Stimulated activated effector memory CD8-positive, alpha-beta T cell treated with anti-CD3 and anti-CD28 coated beads, Interleukin-12 subunit alpha, Interleukin-12 subunit beta, amount 100 ng/mL, for 72 hours (primary cell): ENCODE measurements around the gene WDR7.
A peak's percentile ranks its signal among the peaks of the same experiment; 100 is the strongest.

Source experiments
- ATAC-seq: fragments of 150-1000 bp; cut with Tn5 transposase; 2 replicates; pipeline ENCODE4 v1.10.0; 2021
- DNase-seq, 2 donors: peaks; one replicate each; pipeline ENCODE4 v3.0.0; 2021 to 2022; ENCODE audit warnings: low spot score in 2 of 2
- H3K27ac Mint-ChIP-seq: one replicate; pipeline ENCODE4 v1.8.0; 2022; ENCODE audit warnings: mild to moderate bottlenecking, mixed read lengths
- H3K36me3 Mint-ChIP-seq: one replicate; pipeline ENCODE4 v1.8.0; 2022; ENCODE audit warnings: mild to moderate bottlenecking, mixed read lengths
- H3K4me1 Mint-ChIP-seq: one replicate; pipeline ENCODE4 v1.8.0; 2022; ENCODE audit warnings: mixed read lengths
- H3K4me3 Mint-ChIP-seq: one replicate; pipeline ENCODE4 v1.8.0; 2022; ENCODE audit warnings: mild to moderate bottlenecking, mixed read lengths
- H3K9me3 Mint-ChIP-seq: one replicate; pipeline ENCODE4 v1.8.0; 2022; ENCODE audit warnings: mixed read lengths

WDR7 gene

DNA sequence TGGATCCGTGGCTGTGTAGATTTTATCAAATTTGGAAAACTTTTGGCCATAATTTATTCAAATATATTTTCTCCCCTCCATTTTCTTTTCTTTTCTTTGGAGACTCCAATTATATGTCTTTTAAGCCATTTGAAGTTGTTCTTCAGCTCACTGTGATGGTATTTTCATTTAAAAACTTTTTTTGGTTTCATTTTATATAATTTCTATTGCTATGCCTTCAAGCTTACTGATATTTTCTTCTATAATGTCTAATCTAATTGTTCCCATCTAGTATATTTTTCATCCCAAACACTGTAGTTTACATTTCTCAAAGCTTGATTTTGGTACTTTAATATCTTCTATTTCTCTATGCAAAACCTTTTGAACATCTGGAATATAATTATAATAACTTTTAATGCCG is 72.5 kb downstream of the WDR7 start:
- Mint-ChIP-seq H3K36me3 (peaks cover 9% of the 10 kb centered on the region), H3K4me3 (no peak overlapping the region), H3K9me3 (no peaks in the 10 kb centered on the region), H3K4me1 (peaks cover 17% of the 10 kb centered on the region), H3K27ac (no peak overlapping the region)
- ATAC-seq, result no peak
- DNase-seq, result no peak

DNA sequence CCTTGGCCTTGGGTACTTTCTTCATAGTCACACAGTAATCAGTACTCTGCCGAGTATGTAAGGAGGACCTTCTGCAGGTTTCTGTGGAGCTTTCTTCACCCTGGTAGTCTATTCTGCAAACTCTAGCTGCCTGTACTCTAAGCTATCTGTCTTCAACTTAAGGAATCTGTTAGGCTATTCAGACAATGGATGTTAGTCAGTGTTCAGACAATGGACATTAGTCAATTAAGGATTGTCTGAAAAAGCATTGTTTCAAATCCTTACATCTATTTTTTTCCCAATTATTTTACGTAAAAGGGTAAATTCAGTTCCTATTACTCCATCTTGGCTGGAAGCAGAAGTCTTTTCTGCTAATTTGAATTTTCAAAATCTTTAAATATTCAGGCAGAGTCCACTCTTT is 75.7 kb downstream of the WDR7 start:
- no peak overlapping the region for H3K4me3 Mint-ChIP-seq
- H3K36me3 Mint-ChIP-seq, result peaks cover 22% of the 10 kb centered on the region
- H3K4me1 Mint-ChIP-seq, result peaks cover 19% of the 10 kb centered on the region
- ATAC-seq (no peak), DNase-seq (no peak)
- no peak overlapping the region for H3K27ac Mint-ChIP-seq
- H3K9me3 Mint-ChIP-seq, result no peaks in the 10 kb centered on the region

DNA sequence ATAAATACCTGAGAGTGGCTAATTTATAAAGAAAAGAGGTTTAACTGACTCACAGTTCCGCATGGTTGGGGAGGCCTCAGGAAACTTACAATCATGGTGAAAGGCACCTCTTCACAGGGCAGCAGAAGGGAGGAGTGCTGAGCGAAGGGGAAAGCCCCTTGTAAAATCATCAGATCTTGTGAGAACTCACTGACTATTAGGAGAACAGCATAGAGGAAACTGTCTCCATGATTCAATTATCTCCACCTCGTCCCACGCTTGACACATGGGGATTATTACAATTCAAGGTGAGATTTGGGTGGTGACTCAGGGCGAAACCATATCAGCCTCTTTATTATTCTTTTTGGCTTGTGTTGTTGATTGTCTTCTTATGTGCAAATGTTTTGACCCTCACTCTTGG is 76.2 kb downstream of the WDR7 start:
- Mint-ChIP-seq H3K4me3 (no peak overlapping the region), H3K36me3 (peaks cover 22% of the 10 kb centered on the region), H3K27ac (peak overlapping the region; percentile 36), H3K9me3 (no peaks in the 10 kb centered on the region), H3K4me1 (peaks cover 19% of the 10 kb centered on the region)
- ATAC-seq (peak; percentile 99), DNase-seq (no peak)

DNA sequence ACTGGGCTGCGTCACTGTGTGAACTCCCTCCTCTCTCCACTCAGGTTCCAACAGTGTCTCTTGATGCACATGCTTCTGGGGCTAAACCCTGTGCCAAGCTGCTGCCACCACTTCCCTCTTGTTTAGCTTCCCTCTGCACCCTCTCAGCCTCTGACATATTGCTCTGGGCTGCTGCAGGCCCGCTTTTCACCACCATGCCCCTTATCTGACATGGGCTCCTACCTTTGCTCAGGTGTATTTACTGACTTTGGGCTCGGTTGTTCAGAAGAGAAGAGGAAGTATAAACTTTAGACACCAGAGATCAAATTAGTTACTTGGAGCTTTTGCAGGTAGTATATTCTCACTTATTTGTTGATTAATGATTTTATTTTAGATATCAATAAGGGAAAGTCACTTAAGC is 77.6 kb downstream of the WDR7 start:
- ATAC-seq (no peak), DNase-seq (no peak)
- H3K4me3 Mint-ChIP-seq, result no peak overlapping the region
- no peaks in the 10 kb centered on the region for H3K9me3 Mint-ChIP-seq
- no peak overlapping the region for H3K27ac Mint-ChIP-seq
- H3K36me3 Mint-ChIP-seq, result peaks cover 22% of the 10 kb centered on the region
- peaks cover 19% of the 10 kb centered on the region for H3K4me1 Mint-ChIP-seq

DNA sequence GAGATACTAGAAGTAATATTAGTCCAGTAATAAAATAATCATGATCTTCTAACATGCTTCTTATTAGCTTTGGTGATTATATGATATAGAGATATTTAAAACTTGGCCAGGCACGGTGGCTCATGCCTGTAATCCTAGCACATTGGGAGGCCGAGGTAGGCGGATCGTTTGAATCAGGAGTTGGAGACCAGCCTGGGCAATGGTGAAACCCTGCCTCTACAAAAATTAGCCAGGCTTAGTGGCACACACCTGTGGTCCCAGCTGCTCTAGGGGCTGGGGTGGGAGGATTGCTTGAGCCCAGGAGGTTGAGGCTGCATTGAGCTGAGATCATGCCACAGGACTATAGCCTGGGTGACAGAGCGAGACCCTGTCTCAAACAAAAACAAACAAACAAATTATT is 87.0 kb downstream of the WDR7 start:
- no peak overlapping the region for H3K4me3 Mint-ChIP-seq
- peaks cover 7% of the 10 kb centered on the region for H3K4me1 Mint-ChIP-seq
- DNase-seq (no peak), ATAC-seq (no peak)
- no peaks in the 10 kb centered on the region for H3K9me3 Mint-ChIP-seq
- H3K27ac Mint-ChIP-seq, result no peak overlapping the region
- no peaks in the 10 kb centered on the region for H3K36me3 Mint-ChIP-seq

DNA sequence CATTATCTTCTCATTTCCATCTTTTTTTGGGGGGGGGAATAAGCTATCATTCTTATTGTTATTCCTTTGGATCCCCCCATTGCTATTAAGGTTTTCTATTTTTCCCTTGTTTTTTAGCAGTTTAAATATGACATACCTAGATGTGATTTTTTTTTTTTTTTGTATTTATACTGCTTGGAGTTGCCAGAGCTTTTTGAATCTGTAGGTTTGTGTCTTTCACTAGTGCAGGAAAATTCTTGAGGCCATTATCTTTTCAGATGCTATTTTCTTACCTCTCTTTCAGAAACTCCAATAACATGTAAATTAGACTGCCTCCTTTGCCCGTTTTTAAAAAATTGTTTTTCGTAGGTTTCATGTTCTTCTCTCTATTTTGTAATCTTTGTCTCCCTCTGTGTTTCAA is 88.6 kb downstream of the WDR7 start:
- no peak for DNase-seq
- Mint-ChIP-seq H3K27ac (no peak overlapping the region), H3K36me3 (no peaks in the 10 kb centered on the region), H3K4me3 (no peak overlapping the region), H3K9me3 (no peaks in the 10 kb centered on the region), H3K4me1 (peaks cover 7% of the 10 kb centered on the region)
- ATAC-seq, result no peak

DNA sequence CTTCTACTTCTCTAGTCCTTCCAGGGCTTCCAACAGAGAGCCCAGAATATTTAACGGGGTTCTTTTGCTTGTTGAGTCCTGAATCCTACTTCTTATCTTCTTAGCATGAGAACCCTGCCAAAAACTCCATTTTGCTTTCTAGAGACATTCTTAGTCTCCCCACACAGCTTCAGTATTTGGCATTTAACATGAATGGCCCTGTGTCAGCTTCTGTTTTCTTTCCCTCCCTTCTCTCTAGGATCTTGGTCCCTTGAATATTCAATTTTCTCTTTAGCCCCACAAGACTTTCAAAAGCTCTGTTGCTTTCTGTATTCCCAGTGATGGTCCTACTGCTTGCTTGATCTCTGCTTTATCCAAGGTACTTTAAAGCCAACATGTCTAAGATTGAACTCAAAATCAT is 89.5 kb downstream of the WDR7 start:
- ATAC-seq (no peak), DNase-seq (no peak)
- Mint-ChIP-seq H3K9me3 (no peaks in the 10 kb centered on the region), H3K4me1 (peaks cover 7% of the 10 kb centered on the region), H3K4me3 (no peak overlapping the region), H3K36me3 (no peaks in the 10 kb centered on the region), H3K27ac (no peak overlapping the region)

DNA sequence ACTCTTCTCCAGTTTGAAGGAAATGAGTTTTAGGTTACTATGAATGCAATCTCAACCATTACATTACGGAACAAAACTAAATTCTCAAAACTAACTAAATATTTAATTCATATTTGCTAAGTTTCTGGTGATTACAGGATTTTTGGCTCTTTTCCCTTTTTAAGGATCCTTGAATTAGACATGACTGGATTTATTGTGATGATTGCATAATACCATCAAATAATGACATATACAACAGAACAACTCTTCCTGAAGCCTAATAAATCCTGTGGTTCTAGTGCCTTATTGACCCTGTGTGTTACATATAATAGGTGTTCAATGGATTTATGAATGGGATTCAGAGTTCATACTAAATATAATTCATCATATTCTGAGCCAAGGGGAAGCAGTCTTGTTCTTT is 90.5 kb downstream of the WDR7 start:
- DNase-seq (no peak), ATAC-seq (no peak)
- H3K27ac Mint-ChIP-seq, result no peak overlapping the region
- no peaks in the 10 kb centered on the region for H3K36me3 Mint-ChIP-seq
- H3K9me3 Mint-ChIP-seq, result no peaks in the 10 kb centered on the region
- no peak overlapping the region for H3K4me3 Mint-ChIP-seq
- peaks cover 8% of the 10 kb centered on the region for H3K4me1 Mint-ChIP-seq

DNA sequence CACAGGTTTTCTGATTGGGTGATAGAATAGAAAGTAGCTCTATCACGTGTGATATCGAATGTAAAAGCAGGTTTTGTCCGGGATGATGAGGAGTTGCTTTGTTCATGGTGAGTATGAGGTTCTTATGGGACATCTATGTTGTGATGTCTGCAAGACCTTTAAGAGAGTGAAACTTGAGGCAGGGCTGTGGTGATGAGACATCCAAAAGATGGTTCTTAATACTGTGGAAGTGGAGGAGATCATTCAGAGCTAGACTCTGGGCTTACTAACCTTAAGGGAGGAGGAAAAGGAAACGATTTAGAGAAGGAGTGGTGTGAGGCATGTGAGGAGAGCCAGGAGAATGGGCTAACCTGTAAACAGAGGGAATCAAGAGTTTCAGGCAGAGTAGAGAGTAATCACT is 92.0 kb downstream of the WDR7 start:
- DNase-seq (no peak), ATAC-seq (peak; percentile 51)
- Mint-ChIP-seq H3K4me1 (peaks cover 18% of the 10 kb centered on the region), H3K36me3 (no peaks in the 10 kb centered on the region), H3K9me3 (no peaks in the 10 kb centered on the region), H3K27ac (no peak overlapping the region), H3K4me3 (no peak overlapping the region)

DNA sequence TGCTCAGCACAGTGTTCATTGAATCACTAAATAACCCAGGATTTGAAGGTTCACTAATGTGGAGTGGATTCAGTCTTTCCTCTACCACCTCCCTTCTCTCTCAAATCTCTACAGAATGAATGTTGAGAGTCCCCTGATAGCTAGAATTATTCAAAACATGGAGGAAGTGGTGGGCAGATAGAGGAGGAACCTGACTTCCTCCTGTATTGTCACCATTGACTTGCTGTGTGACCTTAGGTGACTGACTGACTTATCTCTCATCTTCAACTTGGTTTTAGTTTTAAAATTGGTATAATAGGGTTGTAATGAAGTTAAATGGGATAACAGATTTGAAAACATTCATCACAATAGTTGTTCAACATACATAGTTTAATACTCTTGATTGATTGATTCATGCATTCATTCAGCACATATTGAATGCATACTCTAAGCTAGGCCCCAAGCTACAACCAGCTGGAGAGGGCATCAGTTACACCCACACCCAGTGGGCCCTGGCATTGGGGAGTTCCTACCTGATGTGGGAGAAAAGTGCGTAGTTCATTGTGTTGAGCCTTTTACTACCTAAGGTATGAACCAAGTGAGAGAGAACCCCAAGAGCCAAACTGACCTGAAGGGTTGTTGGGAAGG is 96.0 kb downstream of the WDR7 start:
- ATAC-seq (peak; percentile 93), DNase-seq (no peak)
- Mint-ChIP-seq H3K27ac (peak overlapping the region; percentile 83), H3K36me3 (no peaks in the 10 kb centered on the region), H3K4me3 (no peak overlapping the region), H3K4me1 (peaks cover 18% of the 10 kb centered on the region), H3K9me3 (no peaks in the 10 kb centered on the region)

DNA sequence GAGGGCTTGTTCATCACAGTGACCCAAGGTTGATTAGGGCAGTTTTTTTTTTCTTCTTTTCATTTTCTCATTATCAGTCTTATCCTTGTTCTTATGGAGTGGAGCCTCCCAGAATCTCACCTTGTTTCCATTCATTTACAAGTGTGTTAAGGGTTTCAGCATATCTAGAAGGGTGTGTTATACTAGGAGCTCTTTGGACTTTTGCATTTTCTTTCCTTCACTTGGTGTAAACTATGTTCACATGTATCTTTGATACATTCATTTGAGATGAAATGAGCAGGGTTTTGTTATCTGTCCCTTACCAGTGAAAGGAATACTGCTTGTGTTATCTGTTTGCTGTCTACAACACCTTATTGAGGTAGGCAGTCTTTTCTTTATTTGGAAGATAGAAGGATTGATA is 96.7 kb downstream of the WDR7 start:
- H3K4me3 Mint-ChIP-seq, result no peak overlapping the region
- H3K27ac Mint-ChIP-seq, result peak overlapping the region; percentile 83

DNA sequence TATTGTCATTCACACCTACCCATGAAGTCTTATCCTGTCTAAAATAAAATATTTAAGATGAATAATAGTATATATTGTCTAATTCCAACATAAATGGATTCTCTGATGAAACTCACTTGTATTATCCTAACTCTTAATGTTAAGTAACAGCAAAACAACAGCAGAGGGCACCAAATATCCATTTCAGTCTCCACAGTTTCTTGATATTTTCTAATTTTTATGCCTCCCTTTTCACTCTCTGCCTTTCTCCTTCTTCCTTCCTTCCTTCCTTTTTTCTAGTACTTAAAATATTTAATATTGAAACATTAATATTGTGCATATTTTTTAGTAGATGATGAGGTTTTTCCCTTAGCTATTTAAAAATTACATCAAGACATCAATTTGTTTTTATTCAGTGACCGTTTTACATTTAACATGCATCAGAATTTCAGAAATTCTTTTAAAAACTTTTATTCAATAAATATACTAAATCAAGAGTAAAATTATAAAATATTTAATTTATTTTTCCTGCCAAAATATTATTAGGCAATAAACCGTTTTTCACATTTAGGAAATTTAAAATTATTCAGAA is 97.6 kb downstream of the WDR7 start:
- H3K4me1 Mint-ChIP-seq, result peaks cover 18% of the 10 kb centered on the region
- no peak overlapping the region for H3K27ac Mint-ChIP-seq
- no peaks in the 10 kb centered on the region for H3K36me3 Mint-ChIP-seq
- no peaks in the 10 kb centered on the region for H3K9me3 Mint-ChIP-seq
- no peak for ATAC-seq
- no peak overlapping the region for H3K4me3 Mint-ChIP-seq
- DNase-seq, result no peak

More for the DNA sequence above, 96.7 kb downstream of the WDR7 start:
- Mint-ChIP-seq H3K9me3 (no peaks in the 10 kb centered on the region), H3K4me1 (peaks cover 18% of the 10 kb centered on the region), H3K36me3 (no peaks in the 10 kb centered on the region)
- DNase-seq (no peak), ATAC-seq (no peak)

DNA sequence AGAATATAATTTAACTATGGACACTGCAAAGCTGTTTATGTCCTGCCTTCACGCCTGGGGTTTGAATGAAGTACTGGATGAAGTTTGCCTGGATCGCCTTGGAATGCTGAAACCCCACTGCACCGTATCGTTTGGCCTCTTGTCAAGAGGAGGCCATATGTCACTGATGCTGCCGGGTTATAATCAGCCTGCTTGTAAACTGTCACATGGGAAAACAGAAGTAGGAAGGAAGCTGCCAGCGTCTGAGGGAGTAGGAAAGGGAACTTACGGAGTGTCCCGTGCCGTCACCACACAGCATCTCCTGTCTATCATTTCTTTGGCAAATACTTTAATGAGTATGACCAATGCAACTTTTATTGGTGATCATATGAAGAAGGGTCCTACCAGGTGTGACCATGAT is 105.8 kb downstream of the WDR7 start:
- H3K4me1 Mint-ChIP-seq, result no peaks in the 10 kb centered on the region
- no peak overlapping the region for H3K4me3 Mint-ChIP-seq
- DNase-seq (no peak), ATAC-seq (no peak)
- no peak overlapping the region for H3K27ac Mint-ChIP-seq
- peaks cover 7% of the 10 kb centered on the region for H3K36me3 Mint-ChIP-seq
- H3K9me3 Mint-ChIP-seq, result no peaks in the 10 kb centered on the region

DNA sequence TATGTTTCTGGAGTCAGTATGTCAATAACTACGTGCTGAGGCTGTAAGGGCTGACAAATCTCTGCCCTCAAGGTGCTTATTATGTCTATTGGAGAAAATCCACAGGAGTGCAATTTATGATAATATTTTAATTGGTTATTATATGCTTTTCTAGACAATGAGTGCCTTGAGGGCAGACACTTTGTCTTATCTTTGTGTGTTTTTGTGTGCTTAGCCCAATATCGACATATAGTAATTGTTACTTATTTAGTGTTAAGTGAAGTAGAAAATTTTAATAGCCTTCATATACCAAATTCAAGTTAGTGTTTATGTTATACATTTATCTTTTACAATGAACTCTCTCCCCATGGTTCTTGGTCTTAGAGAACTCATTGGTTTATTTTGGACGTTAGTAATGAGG is 118.9 kb downstream of the WDR7 start:
- no peaks in the 10 kb centered on the region for H3K9me3 Mint-ChIP-seq
- no peaks in the 10 kb centered on the region for H3K4me1 Mint-ChIP-seq
- peaks cover 16% of the 10 kb centered on the region for H3K36me3 Mint-ChIP-seq
- DNase-seq, result no peak
- ATAC-seq, result no peak
- no peak overlapping the region for H3K27ac Mint-ChIP-seq
- no peak overlapping the region for H3K4me3 Mint-ChIP-seq

DNA sequence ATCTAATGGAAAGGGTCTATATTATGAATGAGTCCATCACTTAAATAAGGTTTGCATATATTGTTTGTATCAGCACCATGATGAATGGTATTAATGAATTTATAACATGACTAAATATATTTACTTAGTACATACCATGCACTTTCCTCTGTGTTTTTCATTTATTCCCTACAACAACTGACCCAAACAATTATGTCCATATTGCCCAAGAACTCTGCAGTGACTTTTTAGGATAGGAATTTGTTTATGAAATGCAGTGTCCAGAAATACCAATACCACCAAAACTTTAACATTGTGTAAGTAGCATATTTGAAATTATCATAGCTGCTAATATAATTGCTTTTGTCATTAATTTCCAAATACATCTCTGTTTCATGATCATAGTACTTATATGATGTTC is 119.7 kb downstream of the WDR7 start:
- no peak for DNase-seq
- Mint-ChIP-seq H3K27ac (no peak overlapping the region), H3K4me1 (no peaks in the 10 kb centered on the region), H3K36me3 (peaks cover 16% of the 10 kb centered on the region), H3K9me3 (no peaks in the 10 kb centered on the region), H3K4me3 (no peak overlapping the region)
- ATAC-seq, result no peak

DNA sequence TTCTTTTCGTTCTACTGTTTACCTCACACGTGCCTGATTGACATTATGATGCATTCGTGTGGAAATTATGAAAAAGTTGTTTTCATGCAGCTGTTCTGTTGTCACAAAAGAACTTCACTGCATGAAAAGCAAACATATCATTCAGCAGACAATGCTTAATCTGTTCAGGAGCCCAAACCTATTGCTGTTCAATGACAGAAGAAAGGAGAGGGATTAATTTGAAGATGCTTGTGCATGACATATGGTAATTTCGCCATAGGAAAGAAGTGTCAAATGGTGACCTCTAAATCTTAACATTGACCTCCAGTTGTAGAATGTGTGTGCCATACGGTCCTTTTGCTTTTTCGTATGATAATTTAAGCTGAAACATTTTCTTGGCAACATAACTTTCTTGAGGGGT is 124.5 kb downstream of the WDR7 start:
- DNase-seq (no peak), ATAC-seq (no peak)
- H3K4me3 Mint-ChIP-seq, result no peak overlapping the region
- H3K36me3 Mint-ChIP-seq, result peaks cover 18% of the 10 kb centered on the region
- no peaks in the 10 kb centered on the region for H3K9me3 Mint-ChIP-seq
- no peak overlapping the region for H3K27ac Mint-ChIP-seq
- no peaks in the 10 kb centered on the region for H3K4me1 Mint-ChIP-seq

DNA sequence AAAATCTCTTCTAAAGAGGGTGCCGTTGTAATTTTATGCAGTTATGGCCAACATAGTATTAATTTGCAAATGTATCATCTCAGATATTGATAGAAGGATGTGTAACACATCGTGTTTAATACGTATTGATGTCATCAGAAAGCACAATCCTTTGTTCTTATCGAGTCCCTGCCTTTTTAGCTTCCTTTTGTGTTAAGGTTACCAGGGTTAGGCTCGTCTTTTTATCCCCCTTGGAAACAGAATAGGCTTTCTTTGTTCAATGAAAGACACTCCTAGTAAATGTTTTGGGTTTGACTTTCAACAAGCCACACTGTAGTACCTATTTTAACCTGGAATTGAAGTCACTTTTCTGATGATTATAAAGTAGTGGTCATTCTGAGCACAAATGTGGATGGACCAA is 136.2 kb downstream of the WDR7 start:
- ATAC-seq (no peak), DNase-seq (no peak)
- Mint-ChIP-seq H3K4me3 (no peak overlapping the region), H3K27ac (no peak overlapping the region), H3K9me3 (no peaks in the 10 kb centered on the region), H3K4me1 (no peaks in the 10 kb centered on the region), H3K36me3 (peaks cover 23% of the 10 kb centered on the region)
